CD14-positive monocyte (primary cell): ENCODE data around the gene MAST4. TPM values are rescaled to one million over a fixed set of nuclear protein-coding genes. Genes with fewer than 3 reads are reported as not detected.
A peak's percentile ranks its signal among the peaks of the same experiment; 100 is the strongest.

ENCODE experiments used
- DNase-seq, 3 donors: peaks; one replicate each; pipeline ENCODE4 v3.0.0-alpha.2; 2011 to 2022
- H2AFZ ChIP-seq: 2 replicates; pipeline ENCODE4 v1.6.0; 2012; ENCODE audit warnings: mild to moderate bottlenecking, low read depth, low read length, inconsistent platforms; ENCODE audit not compliant: insufficient read depth, poor library complexity, severe bottlenecking
- H3K27ac ChIP-seq, 2 donors: 1 replicate in 1 of 2; 2 replicates in 1 of 2; pipeline ENCODE4 v1.5.1; 2012 to 2013; ENCODE audit warnings: low read length in 2 of 2, control low read depth in 1 of 2, inconsistent platforms in 1 of 2, low read depth in 1 of 2, mild to moderate bottlenecking in 1 of 2
- H3K27me3 ChIP-seq, 2 donors: one replicate each; pipeline versions ENCODE4 v1.6.0 to v1.6.1; 2011 to 2013; ENCODE audit warnings: low read length in 2 of 2; ENCODE audit not compliant: control insufficient read depth in 2 of 2, insufficient read depth in 2 of 2
- H3K36me3 ChIP-seq, 2 donors: replicated peaks in 1 of 2; 1 replicate in 1 of 2; 2 replicates in 1 of 2; pipeline versions ENCODE4 v1.5.1 to v1.6.1; 2012 to 2013; ENCODE audit warnings: low read length in 2 of 2, control low read depth in 1 of 2, inconsistent platforms in 1 of 2, mild to moderate bottlenecking in 1 of 2; ENCODE audit not compliant: insufficient read depth in 2 of 2, control insufficient read depth in 1 of 2
- H3K4me1 ChIP-seq, 2 donors: 1 replicate in 1 of 2; 2 replicates in 1 of 2; pipeline versions ENCODE4 v1.5.1 to v1.6.1; 2012 to 2013; ENCODE audit warnings: low read length in 2 of 2, control low read depth in 1 of 2, inconsistent platforms in 1 of 2, mild to moderate bottlenecking in 1 of 2, moderate library complexity in 1 of 2; ENCODE audit not compliant: insufficient read depth in 2 of 2, control insufficient read depth in 1 of 2
- H3K4me2 ChIP-seq: replicated peaks from 2 replicates; pipeline ENCODE3; 2012; ENCODE audit warnings: low read length, moderate library complexity, mild to moderate bottlenecking; ENCODE audit not compliant: poor library complexity, severe bottlenecking; ENCODE audit errors: extremely low read depth
- H3K4me3 ChIP-seq, 3 experiments: fragments of 200-600 bp in 1 of 3; sonication (generic) in 1 of 3; replicated peaks in 1 of 3; 1 replicate in 2 of 3; 2 replicates in 1 of 3; pipeline ENCODE4 v1.5.1; 2011 to 2013; ENCODE audit warnings: low read length in 3 of 3, mild to moderate bottlenecking in 3 of 3, control low read depth in 2 of 3, low read depth in 2 of 3, inconsistent platforms in 1 of 3, moderate library complexity in 1 of 3
- H3K79me2 ChIP-seq: 2 replicates; pipeline ENCODE4 v1.6.0; 2012; ENCODE audit warnings: mild to moderate bottlenecking, control low read depth, inconsistent platforms, low read length, moderate library complexity; ENCODE audit not compliant: insufficient read depth
- H3K9ac ChIP-seq: 2 replicates; pipeline ENCODE4 v1.6.0; 2017; ENCODE audit warnings: low read length, mild to moderate bottlenecking; ENCODE audit not compliant: insufficient read depth, poor library complexity, severe bottlenecking
- H3K9me3 ChIP-seq, 2 donors: replicated peaks in 1 of 2; 1 replicate in 1 of 2; 2 replicates in 1 of 2; pipeline versions ENCODE4 v1.5.1 to v1.6.1; 2012 to 2013; ENCODE audit warnings: low read length in 2 of 2, control low read depth in 1 of 2; ENCODE audit not compliant: control insufficient read depth in 1 of 2, insufficient read depth in 1 of 2
- H4K20me1 ChIP-seq: 2 replicates; pipeline ENCODE4 v1.6.0; 2012; ENCODE audit warnings: mild to moderate bottlenecking, low read length, control low read depth, moderate library complexity; ENCODE audit not compliant: insufficient read depth
- H3K27ac Mint-ChIP-seq, 7 donors: one replicate each; pipeline ENCODE4 v1.8.0; 2020; ENCODE audit warnings: mild to moderate bottlenecking in 7 of 7, mixed read lengths in 7 of 7, moderate library complexity in 6 of 7, inconsistent platforms in 2 of 7
- H3K27me3 Mint-ChIP-seq, 3 donors: one replicate each; pipeline ENCODE4 v1.8.0; 2021 to 2022; ENCODE audit warnings: low read depth in 3 of 3, mild to moderate bottlenecking in 3 of 3, mixed read lengths in 3 of 3, moderate library complexity in 3 of 3, inconsistent platforms in 1 of 3
- H3K36me3 Mint-ChIP-seq, 2 donors: one replicate each; pipeline ENCODE4 v1.8.0; 2020; ENCODE audit warnings: mixed read lengths in 2 of 2, inconsistent platforms in 1 of 2, mild to moderate bottlenecking in 1 of 2
- H3K4me1 Mint-ChIP-seq: one replicate; pipeline ENCODE4 v1.8.0; 2020; ENCODE audit warnings: mild to moderate bottlenecking, mixed read lengths
- H3K4me3 Mint-ChIP-seq, 2 donors: one replicate each; pipeline ENCODE4 v1.8.0; 2020; ENCODE audit warnings: mild to moderate bottlenecking in 2 of 2, mixed read lengths in 2 of 2, moderate library complexity in 1 of 2
- H3K9me3 Mint-ChIP-seq, 7 donors: one replicate each; pipeline ENCODE4 v1.8.0; 2020 to 2022; ENCODE audit warnings: mixed read lengths in 7 of 7, mild to moderate bottlenecking in 6 of 7, moderate library complexity in 6 of 7, inconsistent platforms in 2 of 7
- WGBS: methylation state at CpG from one replicate; pipeline ENCODE4 v1.1.5; 2013; ENCODE audit warnings: missing lambda C conversion rate; ENCODE audit not compliant: insufficient coverage; 5-methylcytosine and 5-hydroxymethylcytosine counted together
- intact Hi-C, 2 donors: fragments of 100-400 bp; cut with micrococcal nuclease; formaldehyde crosslinking; loops; one replicate each; pipeline versions ENCODE4 v1.15.0 to v1.15.1; 2023
- polyA plus RNA-seq, 3 donors: library from polyadenylated mRNA; depleted of rRNA in 1 of 3; unstranded in 2 of 3; stranded (reverse) in 1 of 3; fragments of 300-500 nt in 2 of 3; fragments of >200 nt in 1 of 3; fragmentation: Illumina TruSeq in 2 of 3; gene quantifications; 1 replicate in 2 of 3; 2 replicates in 1 of 3; pipeline ENCODE4 v1.2.3, GENCODE V29; 2012 to 2021
- TF ChIP-seq, protein P1 (sequence below): fragments of 200-600 bp; IDR thresholded peaks from one replicate; pipeline ENCODE4 v1.8.0; 2022; ENCODE audit warnings: antibody characterized with exemption, mild to moderate bottlenecking

MAST4 gene
- polyA plus RNA-seq, 3 donors, result 0.03 to 0.24 TPM; not detected in 1

DNA sequence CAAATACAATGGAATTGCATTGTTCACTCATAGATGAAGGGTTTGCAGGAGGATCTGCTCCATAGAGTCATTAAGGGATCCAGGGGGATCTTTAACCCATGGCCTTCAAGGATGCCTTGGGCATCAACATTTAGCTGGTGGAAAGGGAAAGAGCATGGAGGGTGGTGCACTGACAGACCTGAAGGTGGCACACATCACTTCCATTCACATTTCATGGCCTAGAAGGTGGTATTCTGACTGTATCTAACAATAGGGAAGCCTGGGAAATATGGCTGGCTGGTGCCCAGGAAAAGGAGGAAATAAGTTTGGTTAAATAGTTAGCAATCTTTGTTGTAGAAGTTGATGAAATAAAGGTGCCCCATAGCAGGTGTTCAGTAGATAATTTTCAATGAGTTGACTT is 370.2 kb downstream of the MAST4 start:
- intact Hi-C loops, result no loop called here
- Mint-ChIP-seq H3K36me3 (no peaks in the 10 kb centered on the region), H3K27me3 (peaks cover 0 to 4% (median 2%) of the 10 kb centered on the region in 3 donors), H3K9me3 (peaks cover 0 to 4% (median 0%) of the 10 kb centered on the region in 7 donors), H3K4me3 (no peak overlapping the region), H3K4me1 (no peaks in the 10 kb centered on the region), H3K27ac (peak overlapping the region in 1 of 7 donors; percentile 3)
- no peak overlapping the region for H3K27ac ChIP-seq
- no peaks in the 10 kb centered on the region for H3K4me1 ChIP-seq
- no peaks in the 10 kb centered on the region for H3K36me3 ChIP-seq
- no peaks in the 10 kb centered on the region for H3K27me3 ChIP-seq
- no peak overlapping the region for H3K4me3 ChIP-seq
- DNase-seq, result no peak
- no peaks in the 10 kb centered on the region for H4K20me1 ChIP-seq
- TF ChIP-seq, protein P1, sequence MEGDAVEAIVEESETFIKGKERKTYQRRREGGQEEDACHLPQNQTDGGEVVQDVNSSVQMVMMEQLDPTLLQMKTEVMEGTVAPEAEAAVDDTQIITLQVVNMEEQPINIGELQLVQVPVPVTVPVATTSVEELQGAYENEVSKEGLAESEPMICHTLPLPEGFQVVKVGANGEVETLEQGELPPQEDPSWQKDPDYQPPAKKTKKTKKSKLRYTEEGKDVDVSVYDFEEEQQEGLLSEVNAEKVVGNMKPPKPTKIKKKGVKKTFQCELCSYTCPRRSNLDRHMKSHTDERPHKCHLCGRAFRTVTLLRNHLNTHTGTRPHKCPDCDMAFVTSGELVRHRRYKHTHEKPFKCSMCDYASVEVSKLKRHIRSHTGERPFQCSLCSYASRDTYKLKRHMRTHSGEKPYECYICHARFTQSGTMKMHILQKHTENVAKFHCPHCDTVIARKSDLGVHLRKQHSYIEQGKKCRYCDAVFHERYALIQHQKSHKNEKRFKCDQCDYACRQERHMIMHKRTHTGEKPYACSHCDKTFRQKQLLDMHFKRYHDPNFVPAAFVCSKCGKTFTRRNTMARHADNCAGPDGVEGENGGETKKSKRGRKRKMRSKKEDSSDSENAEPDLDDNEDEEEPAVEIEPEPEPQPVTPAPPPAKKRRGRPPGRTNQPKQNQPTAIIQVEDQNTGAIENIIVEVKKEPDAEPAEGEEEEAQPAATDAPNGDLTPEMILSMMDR, result no peak
- no peaks in the 10 kb centered on the region for H3K9me3 ChIP-seq
- H3K79me2 ChIP-seq, result no peaks in the 10 kb centered on the region
- H3K9ac ChIP-seq, result no peak overlapping the region
- H2AFZ ChIP-seq, result no peak overlapping the region
- no peak overlapping the region for H3K4me2 ChIP-seq

DNA sequence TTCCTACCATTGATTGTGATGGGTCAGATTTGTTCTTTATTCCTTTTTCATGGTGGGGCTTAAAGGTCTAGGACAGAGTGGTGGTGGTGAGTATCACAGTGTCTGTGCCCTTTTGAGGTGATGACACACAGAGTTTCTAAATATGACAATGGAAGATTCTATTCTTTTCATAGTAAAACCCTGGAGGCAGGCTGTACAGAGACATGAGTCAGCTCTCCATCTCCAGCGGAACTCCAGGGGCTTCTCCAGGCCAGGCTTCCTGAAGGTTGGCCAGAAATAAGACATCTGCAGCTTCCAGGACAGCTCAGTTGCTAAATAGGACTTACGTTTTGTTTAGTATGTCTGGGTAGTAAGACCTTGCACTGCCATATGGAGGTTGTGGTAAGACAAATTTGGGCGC is 370.9 kb downstream of the MAST4 start:
- Mint-ChIP-seq H3K27me3 (peaks cover 0 to 4% (median 2%) of the 10 kb centered on the region in 3 donors), H3K36me3 (no peaks in the 10 kb centered on the region), H3K4me3 (no peak overlapping the region), H3K4me1 (no peaks in the 10 kb centered on the region), H3K27ac (no peak overlapping the region), H3K9me3 (peaks cover 0 to 4% (median 0%) of the 10 kb centered on the region in 7 donors)
- H3K4me1 ChIP-seq, result no peaks in the 10 kb centered on the region
- no peak for DNase-seq
- H3K9ac ChIP-seq, result no peak overlapping the region
- TF ChIP-seq, protein P1, result no peak
- intact Hi-C loops, result no loop called here
- no peak overlapping the region for H2AFZ ChIP-seq
- WGBS, result 100% methylated on average over 2 of the region's 3 CpGs
- H3K36me3 ChIP-seq, result no peaks in the 10 kb centered on the region
- H4K20me1 ChIP-seq, result no peaks in the 10 kb centered on the region
- H3K79me2 ChIP-seq, result no peaks in the 10 kb centered on the region
- H3K9me3 ChIP-seq, result no peaks in the 10 kb centered on the region
- H3K4me2 ChIP-seq, result no peak overlapping the region
- H3K27me3 ChIP-seq, result no peaks in the 10 kb centered on the region
- H3K4me3 ChIP-seq, result no peak overlapping the region
- no peak overlapping the region for H3K27ac ChIP-seq
